Activated CD8-positive, alpha-beta memory T cell treated with anti-CD3 and anti-CD28 coated beads, Interleukin-2, amount 50 U/mL, for 1 hour (primary cell): Measurements from ENCODE around the gene B4GAT1.

Source experiments
- DNase-seq: peaks from one replicate; pipeline ENCODE4 v3.0.0-alpha.2; 2020; ENCODE audit errors: extremely low read depth

B4GAT1 gene

GRCh38 chr11:66336234-66337102 is 11.0 kb downstream of the B4GAT1 start, which contains the start of gene RIN1:
Gene RIN1, minus strand, starts transcription at chr11:66336434. Its CDS starts 32 bp downstream, at chr11:66336402.
- DNase-seq, result no peak

GRCh38 chr11:66335531-66336233 is 11.7 kb downstream of the B4GAT1 start:
- no peak for DNase-seq

GRCh38 chr11:66334605-66335442 is 12.6 kb downstream of the B4GAT1 start:
- no peak for DNase-seq

- DNase-seq, result no peak
Observed at GRCh38 chr11:66333896-66334604, 13.4 kb downstream of the B4GAT1 start.

GRCh38 chr11:66333220-66333877 is 14.1 kb downstream of the B4GAT1 start:
- DNase-seq, result no peak

GRCh38 chr11:66332371-66333219 is 14.8 kb downstream of the B4GAT1 start:
- DNase-seq, result no peak

- DNase-seq, result no peak
Observed at GRCh38 chr11:66331542-66332370, 15.7 kb downstream of the B4GAT1 start.

- DNase-seq, result no peak
Observed at GRCh38 chr11:66330931-66331330, 16.5 kb downstream of the B4GAT1 start.

GRCh38 chr11:66329165-66329673 is 18.2 kb downstream of the B4GAT1 start:
- DNase-seq, result no peak

- DNase-seq, result no peak
Observed at GRCh38 chr11:66328302-66329144, 18.9 kb downstream of the B4GAT1 start.

- no peak for DNase-seq
Observed at GRCh38 chr11:66328031-66328301, 19.5 kb downstream of the B4GAT1 start.

- DNase-seq, result no peak
Observed at GRCh38 chr11:66327171-66328030, 20.0 kb downstream of the B4GAT1 start.

- DNase-seq, result no peak
Observed at GRCh38 chr11:66326261-66327111, 20.9 kb downstream of the B4GAT1 start.

- DNase-seq, result no peak
Observed at GRCh38 chr11:66325263-66325671, 22.2 kb downstream of the B4GAT1 start.

- DNase-seq, result no peak
Observed at GRCh38 chr11:66324664-66325063, 22.8 kb downstream of the B4GAT1 start.

GRCh38 chr11:66323684-66324083 is 23.7 kb downstream of the B4GAT1 start:
- no peak for DNase-seq
